Astrocyte of the spinal cord (primary cell): ENCODE data around the gene FMO1.

Experiments used
- DNase-seq: peaks from one replicate; pipeline ENCODE4 v3.0.0; 2011; ENCODE audit warnings: low read depth, low spot score
- H3K4me3 ChIP-seq: 2 replicates; pipeline ENCODE4 v1.5.1; 2011; ENCODE audit warnings: low read depth, mild to moderate bottlenecking, low read length, moderate library complexity
- in situ Hi-C: cut with HindIII; loops from 2 replicates; pipeline ENCODE4 v1.10.0; 2017; ENCODE audit warnings: low sequenced_read_pairs
- TF ChIP-seq, protein P1 (sequence below): IDR thresholded peaks from 2 replicates; pipeline ENCODE4 v1.5.1; 2012; ENCODE audit warnings: low read depth, mild to moderate bottlenecking, low read length, inconsistent platforms

FMO1 gene

DNA sequence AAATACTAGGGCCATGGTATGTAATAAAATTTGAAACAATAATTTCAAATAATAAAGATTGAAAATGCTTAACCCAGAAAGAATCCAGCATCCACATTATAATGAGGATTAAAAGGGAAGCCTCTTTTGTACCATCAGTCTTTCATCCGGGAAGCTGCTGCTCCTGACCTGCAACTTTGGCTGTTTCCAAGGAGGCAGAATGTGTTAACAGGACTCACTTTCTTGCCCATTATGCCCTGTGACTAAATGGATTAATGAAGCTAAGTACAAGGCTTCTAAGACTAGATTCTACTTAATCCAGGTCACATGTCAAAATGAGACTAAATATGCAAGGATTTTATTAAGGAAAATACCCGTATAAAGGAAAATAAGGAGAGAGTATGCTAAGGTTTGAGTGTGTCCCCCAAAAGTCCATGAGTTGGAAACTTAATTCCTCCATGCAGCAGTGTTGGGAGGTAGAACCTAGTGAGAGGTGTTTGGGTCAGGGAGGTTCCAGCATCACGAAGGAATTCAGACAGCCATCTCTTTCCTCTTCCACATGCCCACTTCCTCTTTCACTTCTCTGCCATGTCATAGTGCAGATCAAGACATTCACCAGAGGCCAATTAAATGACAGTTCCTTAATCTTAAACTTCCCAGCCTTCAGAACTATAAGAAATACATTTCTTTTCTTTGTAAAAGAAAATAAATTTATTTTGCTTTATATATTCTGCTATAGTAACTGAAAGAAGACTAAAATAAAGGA, 35.5 kb upstream of the FMO1 start:
- TF ChIP-seq, protein P1, sequence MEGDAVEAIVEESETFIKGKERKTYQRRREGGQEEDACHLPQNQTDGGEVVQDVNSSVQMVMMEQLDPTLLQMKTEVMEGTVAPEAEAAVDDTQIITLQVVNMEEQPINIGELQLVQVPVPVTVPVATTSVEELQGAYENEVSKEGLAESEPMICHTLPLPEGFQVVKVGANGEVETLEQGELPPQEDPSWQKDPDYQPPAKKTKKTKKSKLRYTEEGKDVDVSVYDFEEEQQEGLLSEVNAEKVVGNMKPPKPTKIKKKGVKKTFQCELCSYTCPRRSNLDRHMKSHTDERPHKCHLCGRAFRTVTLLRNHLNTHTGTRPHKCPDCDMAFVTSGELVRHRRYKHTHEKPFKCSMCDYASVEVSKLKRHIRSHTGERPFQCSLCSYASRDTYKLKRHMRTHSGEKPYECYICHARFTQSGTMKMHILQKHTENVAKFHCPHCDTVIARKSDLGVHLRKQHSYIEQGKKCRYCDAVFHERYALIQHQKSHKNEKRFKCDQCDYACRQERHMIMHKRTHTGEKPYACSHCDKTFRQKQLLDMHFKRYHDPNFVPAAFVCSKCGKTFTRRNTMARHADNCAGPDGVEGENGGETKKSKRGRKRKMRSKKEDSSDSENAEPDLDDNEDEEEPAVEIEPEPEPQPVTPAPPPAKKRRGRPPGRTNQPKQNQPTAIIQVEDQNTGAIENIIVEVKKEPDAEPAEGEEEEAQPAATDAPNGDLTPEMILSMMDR: no peak
- no peak overlapping the region for H3K4me3 ChIP-seq
- in situ Hi-C loops: no loop called here
- DNase-seq: no peak

DNA sequence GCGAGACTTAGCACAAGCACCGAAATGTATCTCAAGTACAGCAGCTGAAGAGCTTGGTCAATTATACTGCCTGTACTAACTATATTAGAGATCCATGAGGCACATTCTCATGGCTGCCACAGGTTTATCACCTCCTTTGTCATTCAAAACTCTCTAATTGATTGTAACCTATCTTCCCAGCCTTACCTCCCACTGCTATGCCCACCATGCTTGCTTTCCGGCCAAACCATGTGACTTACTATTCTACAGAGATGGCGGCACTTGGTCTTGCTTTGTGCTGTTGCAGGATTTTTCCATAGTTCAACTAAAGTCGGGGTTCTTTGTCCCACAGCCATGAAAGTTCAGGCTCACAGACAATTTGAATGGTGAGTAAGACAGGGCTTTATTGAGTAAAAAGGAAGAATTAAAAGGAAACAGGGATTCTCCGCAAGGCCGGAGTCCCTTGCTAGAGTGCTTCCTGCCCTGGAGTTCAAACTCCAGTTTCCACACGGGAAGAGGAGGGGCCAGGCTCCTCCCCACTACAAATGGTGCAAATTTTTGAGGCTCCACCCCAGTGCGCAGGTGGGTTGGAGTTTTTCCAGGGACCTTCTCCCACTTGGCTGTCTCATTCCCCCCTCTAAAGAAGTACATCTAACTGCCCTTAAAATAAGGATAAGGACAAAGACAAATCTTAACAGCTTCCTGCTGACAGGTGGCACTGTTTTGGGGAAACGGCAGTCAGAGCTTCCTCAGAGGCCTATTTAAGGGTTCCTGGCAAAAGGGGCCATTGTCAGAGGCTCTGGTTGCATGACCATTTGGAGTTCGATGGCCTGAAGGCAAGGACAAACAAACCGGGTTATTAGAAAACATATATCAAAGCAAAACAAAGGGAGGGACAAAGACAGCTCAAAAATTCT, 34.5 kb upstream of the FMO1 start:
- in situ Hi-C loops: no loop called here
- no peak overlapping the region for H3K4me3 ChIP-seq
- TF ChIP-seq, protein P1: no peak
- no peak for DNase-seq

DNA sequence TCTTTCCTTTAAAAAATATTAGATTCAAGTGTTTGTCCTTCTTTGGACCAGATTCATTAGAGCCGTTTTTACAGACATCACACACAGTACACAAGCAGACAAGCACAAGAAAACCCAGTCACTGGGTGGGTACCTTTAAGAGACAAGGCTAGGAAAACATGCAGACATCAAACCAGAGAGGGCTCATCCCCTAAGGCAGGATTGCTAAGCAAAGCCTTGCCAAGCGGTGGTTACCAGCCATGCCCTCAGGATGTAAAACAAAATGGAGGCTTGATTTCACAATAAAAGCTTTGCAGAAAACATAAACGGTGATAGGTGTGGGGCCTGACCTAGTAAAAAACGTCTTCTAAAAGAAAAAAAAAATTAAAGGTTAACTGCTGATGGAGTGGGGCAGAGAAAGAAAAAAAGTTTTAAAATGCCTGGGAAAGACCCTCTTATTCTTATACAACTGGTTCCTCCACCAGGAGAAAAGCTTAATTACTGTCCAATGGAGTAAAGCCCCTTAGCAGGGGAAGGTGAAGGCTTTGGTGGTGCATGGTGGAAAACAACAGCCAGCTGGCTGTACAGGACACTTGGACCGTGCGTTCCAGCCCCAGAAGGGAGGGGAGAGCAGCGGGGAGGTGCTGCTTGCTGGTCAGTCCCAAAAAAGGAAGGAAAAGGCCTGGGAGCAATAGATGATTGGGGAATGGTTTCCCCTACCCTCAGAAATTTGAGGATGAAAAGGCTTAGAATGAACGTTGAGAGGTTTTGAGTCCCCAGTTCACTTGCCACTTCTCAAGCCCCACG, 30.4 kb upstream of the FMO1 start:
- in situ Hi-C loops: no loop called here
- TF ChIP-seq, protein P1: no peak
- no peak overlapping the region for H3K4me3 ChIP-seq
- no peak for DNase-seq

DNA sequence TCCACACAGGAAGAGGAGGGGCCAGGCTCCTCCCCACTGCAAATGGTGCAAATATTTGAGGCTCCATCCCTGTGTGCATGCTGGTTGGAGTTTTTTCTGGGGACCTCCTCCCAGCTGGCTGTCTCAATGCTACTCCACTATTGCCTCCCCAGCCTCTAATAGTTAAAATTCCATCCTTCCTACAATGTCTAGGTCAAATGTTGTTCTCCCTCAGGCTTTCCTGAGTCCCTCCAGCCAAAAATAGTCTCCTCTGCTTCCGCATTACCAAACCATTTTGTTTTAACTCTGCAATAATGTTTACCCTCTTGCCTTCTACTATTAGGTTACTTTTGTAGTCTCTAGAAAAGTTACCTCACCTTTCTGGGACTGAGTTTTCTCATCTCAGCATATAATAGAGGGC, 29.6 kb upstream of the FMO1 start:
- TF ChIP-seq, protein P1: no peak
- DNase-seq: no peak
- in situ Hi-C loops: no loop called here
- no peak overlapping the region for H3K4me3 ChIP-seq

DNA sequence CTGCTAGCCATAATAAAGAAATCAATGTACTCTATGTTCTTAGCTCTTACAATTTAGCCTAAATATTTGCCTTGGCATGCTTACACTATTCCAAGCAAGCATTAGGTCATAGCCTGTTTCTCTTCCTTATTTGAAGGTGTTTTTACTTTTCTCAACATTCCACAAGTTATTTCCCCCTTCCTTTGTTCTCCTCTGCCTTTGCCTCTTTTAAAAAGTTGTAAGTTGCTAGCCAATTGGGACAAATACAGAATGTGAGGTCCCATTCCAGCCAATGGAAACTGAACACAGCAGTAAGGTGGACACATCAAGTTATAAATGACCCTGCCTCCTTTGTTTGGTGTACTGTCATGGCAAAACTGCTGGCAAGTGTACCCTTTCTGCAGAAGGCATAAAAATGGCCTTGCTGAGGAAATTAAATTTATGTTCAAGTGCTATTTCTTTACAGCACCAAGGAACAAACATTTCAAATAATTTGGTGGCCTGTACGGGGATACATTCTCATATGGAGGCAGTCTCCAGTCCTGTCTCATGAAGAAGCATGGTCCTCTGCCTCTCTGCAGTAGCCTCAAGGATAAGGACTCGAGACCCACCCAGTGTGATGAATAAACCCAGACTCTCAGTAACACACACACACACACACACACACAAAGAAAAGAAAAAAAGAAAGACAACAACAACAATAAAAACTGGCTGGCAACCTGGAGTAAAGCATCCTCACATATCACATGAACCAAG, 28.8 kb upstream of the FMO1 start:
- TF ChIP-seq, protein P1: no peak
- in situ Hi-C loops: no loop called here
- DNase-seq: peak; percentile 89
- no peak overlapping the region for H3K4me3 ChIP-seq

DNA sequence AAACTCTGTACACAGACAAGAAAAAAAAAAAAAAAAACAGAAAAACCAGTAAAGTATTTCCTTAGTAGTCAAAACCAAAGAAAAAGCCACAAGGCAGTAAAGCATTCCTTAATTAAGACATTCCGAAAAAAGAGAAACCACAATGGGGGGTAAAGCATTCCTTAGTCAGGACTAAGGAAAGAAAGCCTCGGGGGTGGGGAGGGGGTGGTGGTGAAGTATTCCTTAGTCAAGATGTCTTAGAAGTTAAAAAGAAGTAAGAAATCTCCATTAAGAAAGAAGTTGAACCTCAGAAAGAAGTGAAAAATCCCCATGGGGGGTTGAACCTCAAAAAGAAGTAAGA, 28.2 kb upstream of the FMO1 start:
- in situ Hi-C loops: no loop called here
- TF ChIP-seq, protein P1: no peak
- H3K4me3 ChIP-seq: peak overlapping the region; percentile 3
- DNase-seq: peak; percentile 97
